ENCODE measurements around the gene BACH2.

- TF ChIP-seq POLR2AphosphoS5 (IDR thresholded peaks at IDR 0.05; ENCODE audit: low read depth), result no peak
- no peak for TF ChIP-seq CTCF (IDR thresholded peaks at IDR 0.05; ENCODE audit: insufficient read depth, low read length)
These were observed 2.0 kb downstream of the BACH2 start for GRCh38 chr6:90294614-90294988.
